Activated CD8-positive, alpha-beta T cell treated with anti-CD3 and anti-CD28 coated beads for 36 hours (primary cell): ENCODE data around the gene CCDC85A. TPM values are rescaled to one million over a fixed set of nuclear protein-coding genes. Genes with fewer than 3 reads are reported as not detected.

Experiments used
- ATAC-seq: fragments of 200-7000 bp; cut with Tn5 transposase; one replicate; pipeline ENCODE4 v1.10.0; 2021; ENCODE audit warnings: mild to moderate bottlenecking, moderate library complexity
- CTCF ChIA-PET: fragments of 350-600 bp; sonication (Branson Sonifier 250); formaldehyde crosslinking; loops from one replicate; lab custom pipeline; 2021; ENCODE audit warnings: antibody characterized with exemption; lab: Charles Lee
- POLR2A ChIA-PET: fragments of 350-600 bp; sonication (Branson Sonifier 250); formaldehyde crosslinking; loops from one replicate; lab custom pipeline; 2021; ENCODE audit warnings: antibody characterized with exemption; lab: Charles Lee
- DNase-seq: peaks from one replicate; pipeline ENCODE4 v3.0.0-alpha.2; 2020
- H3K27ac Mint-ChIP-seq: one replicate; pipeline ENCODE4 v1.8.0; 2021; ENCODE audit warnings: mild to moderate bottlenecking, mixed read lengths
- H3K27me3 Mint-ChIP-seq: one replicate; pipeline ENCODE4 v1.8.0; 2021; ENCODE audit warnings: mixed read lengths
- H3K36me3 Mint-ChIP-seq: one replicate; pipeline ENCODE4 v1.8.0; 2021; ENCODE audit warnings: low read depth, mixed read lengths
- H3K4me1 Mint-ChIP-seq: one replicate; pipeline ENCODE4 v1.8.0; 2021; ENCODE audit warnings: low read depth, mixed read lengths
- H3K4me3 Mint-ChIP-seq: one replicate; pipeline ENCODE4 v1.8.0; 2021; ENCODE audit warnings: mild to moderate bottlenecking, moderate library complexity, mixed read lengths
- H3K9me3 Mint-ChIP-seq: one replicate; pipeline ENCODE4 v1.8.0; 2021; ENCODE audit warnings: mixed read lengths
- intact Hi-C: fragments of 100-400 bp; cut with micrococcal nuclease; formaldehyde crosslinking; loops from one replicate; pipeline ENCODE4 v1.10.0; 2022
- total RNA-seq, 2 experiments: library from RNA; stranded (reverse); gene quantifications; one replicate each; pipeline ENCODE4 v1.2.3, GENCODE V29; 2021
- TF ChIP-seq, protein P1 (sequence below): fragments of 200-600 bp; IDR thresholded peaks from one replicate; pipeline ENCODE4 v1.8.0; 2022; ENCODE audit warnings: antibody characterized with exemption, mild to moderate bottlenecking

Gene CCDC85A
- total RNA-seq, 2 experiments from 2014 or later, result not detected

DNA sequence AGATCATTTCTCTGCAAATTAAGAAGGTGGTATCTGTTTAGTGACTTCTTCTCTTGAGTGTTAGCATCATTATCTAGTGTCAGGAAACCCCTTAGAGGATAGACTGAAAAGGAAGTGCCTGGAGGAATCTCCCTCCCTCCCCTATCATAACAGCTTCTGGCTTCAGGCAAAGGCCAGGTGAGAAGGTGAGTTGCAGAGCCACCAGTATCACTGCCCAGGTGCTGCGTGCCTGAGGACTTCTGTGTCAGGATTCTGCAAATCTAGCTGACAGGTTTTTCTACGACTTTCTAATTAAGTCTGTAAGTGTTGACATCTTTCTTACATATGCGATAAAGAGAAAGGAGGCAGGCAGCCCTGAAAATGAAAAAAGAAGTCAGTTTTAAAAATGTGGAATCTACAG lies 111.9 kb downstream of the CCDC85A start:
- H3K4me1 Mint-ChIP-seq, result no peaks in the 10 kb centered on the region
- POLR2A ChIA-PET, result no interaction called here
- TF ChIP-seq, protein P1, sequence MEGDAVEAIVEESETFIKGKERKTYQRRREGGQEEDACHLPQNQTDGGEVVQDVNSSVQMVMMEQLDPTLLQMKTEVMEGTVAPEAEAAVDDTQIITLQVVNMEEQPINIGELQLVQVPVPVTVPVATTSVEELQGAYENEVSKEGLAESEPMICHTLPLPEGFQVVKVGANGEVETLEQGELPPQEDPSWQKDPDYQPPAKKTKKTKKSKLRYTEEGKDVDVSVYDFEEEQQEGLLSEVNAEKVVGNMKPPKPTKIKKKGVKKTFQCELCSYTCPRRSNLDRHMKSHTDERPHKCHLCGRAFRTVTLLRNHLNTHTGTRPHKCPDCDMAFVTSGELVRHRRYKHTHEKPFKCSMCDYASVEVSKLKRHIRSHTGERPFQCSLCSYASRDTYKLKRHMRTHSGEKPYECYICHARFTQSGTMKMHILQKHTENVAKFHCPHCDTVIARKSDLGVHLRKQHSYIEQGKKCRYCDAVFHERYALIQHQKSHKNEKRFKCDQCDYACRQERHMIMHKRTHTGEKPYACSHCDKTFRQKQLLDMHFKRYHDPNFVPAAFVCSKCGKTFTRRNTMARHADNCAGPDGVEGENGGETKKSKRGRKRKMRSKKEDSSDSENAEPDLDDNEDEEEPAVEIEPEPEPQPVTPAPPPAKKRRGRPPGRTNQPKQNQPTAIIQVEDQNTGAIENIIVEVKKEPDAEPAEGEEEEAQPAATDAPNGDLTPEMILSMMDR, result no peak
- ATAC-seq, result no peak
- H3K36me3 Mint-ChIP-seq, result no peaks in the 10 kb centered on the region
- CTCF ChIA-PET, result no interaction called here
- intact Hi-C loops, result no loop called here
- DNase-seq, result no peak
- no peaks in the 10 kb centered on the region for H3K9me3 Mint-ChIP-seq
- H3K4me3 Mint-ChIP-seq, result no peak overlapping the region
- H3K27ac Mint-ChIP-seq, result no peak overlapping the region
- no peaks in the 10 kb centered on the region for H3K27me3 Mint-ChIP-seq

DNA sequence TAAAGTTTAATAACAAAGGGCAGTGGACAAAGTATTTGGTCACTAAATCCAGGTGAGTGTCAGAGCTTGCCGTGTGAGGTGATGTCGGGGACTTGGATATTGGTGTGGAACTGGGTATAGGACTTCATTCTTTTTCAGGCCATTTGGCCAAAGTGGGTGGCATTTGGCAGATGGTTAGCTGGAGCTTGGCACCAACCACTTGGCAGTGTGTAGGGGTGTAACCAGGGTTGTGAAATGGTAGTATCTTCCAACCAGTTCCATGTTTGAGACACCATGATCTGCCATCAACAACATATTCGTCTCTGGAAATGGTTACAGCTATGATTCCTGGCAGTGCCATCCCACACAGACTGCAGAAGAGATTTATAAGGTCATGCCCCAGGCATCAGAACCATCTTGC lies 113.9 kb downstream of the CCDC85A start:
- no peaks in the 10 kb centered on the region for H3K9me3 Mint-ChIP-seq
- ATAC-seq (no peak), DNase-seq (no peak)
- intact Hi-C loops, result no loop called here
- no peak overlapping the region for H3K27ac Mint-ChIP-seq
- no peaks in the 10 kb centered on the region for H3K4me1 Mint-ChIP-seq
- H3K36me3 Mint-ChIP-seq, result no peaks in the 10 kb centered on the region
- ChIA-PET CTCF (no interaction called here), POLR2A (no interaction called here)
- H3K4me3 Mint-ChIP-seq, result no peak overlapping the region
- no peaks in the 10 kb centered on the region for H3K27me3 Mint-ChIP-seq
- TF ChIP-seq, protein P1, result no peak

DNA sequence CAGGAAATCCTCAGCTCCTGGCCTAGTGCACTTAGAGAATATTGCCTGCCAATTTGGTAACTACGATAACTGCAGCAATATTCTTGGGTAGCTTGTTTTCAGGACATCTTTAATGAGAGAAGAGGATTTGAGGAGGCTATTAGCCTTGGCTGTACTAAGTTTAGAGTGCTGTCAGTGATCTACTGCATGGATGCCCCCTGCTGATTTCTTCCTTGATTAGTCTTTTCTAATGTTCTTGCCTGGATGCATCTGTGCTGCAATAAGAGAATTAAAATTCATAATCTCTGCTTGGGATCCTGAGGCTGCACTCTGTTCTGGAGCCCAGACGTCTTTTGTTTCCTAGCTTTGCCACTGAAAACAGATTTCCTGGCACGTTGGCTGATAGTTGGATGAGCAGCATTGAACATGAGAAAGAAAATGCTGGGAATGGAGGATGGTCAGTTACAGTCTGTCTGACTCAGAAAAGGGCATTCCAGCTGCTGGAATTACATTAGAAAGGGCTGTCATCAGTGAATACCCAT lies 115.4 kb downstream of the CCDC85A start:
- DNase-seq (no peak), ATAC-seq (no peak)
- H3K4me1 Mint-ChIP-seq, result no peaks in the 10 kb centered on the region
- H3K27me3 Mint-ChIP-seq, result no peaks in the 10 kb centered on the region
- H3K27ac Mint-ChIP-seq, result no peak overlapping the region
- ChIA-PET POLR2A (no interaction called here), CTCF (interaction anchor here (0.8 kb wide), 1 partner anchor 9 kb away, joined by 3 read pairs; no protein-coding TSS in a partner anchor)
- H3K9me3 Mint-ChIP-seq, result no peaks in the 10 kb centered on the region
- H3K4me3 Mint-ChIP-seq, result no peak overlapping the region
- intact Hi-C loops, result no loop called here
- no peaks in the 10 kb centered on the region for H3K36me3 Mint-ChIP-seq
- TF ChIP-seq, protein P1, result no peak

DNA sequence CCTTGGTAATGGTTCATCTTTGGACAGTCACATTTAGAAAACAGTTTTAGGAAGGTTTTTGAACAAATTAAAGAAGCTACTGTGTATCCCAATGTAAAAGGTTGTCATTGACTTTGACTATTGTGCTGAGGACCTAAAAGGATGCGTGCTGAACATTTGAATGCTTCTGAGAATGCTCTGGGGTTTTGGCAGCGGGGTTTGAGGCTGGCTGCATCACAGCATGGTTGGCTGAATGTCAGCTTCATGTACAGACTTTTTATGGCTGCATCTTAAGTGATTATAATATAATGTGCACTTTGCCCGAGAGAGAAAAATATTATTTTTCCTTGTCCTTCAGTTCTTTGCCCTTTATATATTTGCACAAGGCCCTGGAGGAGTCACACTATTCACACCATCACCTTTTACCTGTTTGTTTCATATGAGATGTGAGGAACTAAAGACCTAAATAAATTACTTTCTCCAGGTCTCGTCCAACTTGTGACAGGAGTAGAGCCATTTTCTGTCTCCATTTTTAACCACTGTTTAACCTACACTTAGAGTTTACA lies 125.9 kb downstream of the CCDC85A start:
- intact Hi-C loops, result no loop called here
- ChIA-PET POLR2A (no interaction called here), CTCF (no interaction called here)
- Mint-ChIP-seq H3K27ac (no peak overlapping the region), H3K9me3 (peaks cover 4% of the 10 kb centered on the region), H3K27me3 (no peaks in the 10 kb centered on the region), H3K4me1 (no peaks in the 10 kb centered on the region), H3K4me3 (no peak overlapping the region), H3K36me3 (no peaks in the 10 kb centered on the region)
- DNase-seq, result no peak
- TF ChIP-seq, protein P1, result no peak
- no peak for ATAC-seq

DNA sequence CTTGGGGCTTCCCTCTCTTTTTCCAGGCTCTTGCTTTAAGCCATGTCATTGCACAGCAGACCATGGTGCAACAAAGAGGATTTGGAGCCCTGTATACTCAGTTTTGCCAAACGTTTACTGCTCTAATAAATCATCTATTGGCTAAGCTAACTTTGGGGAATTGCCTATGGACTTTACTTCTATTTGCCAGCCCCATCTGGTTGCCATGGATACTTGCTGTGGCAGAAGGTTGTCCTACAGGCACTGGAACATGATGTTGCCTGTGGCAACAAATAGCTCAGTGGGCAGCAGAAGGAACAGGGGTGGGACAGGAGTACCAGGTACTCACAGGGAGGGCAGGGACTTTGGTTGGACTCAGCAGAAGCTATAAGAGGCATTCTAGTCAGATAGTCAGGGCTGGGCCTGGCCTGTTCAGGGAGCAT lies 129.7 kb downstream of the CCDC85A start:
- ChIA-PET CTCF (no interaction called here), POLR2A (no interaction called here)
- Mint-ChIP-seq H3K4me3 (no peak overlapping the region), H3K27me3 (no peaks in the 10 kb centered on the region), H3K4me1 (no peaks in the 10 kb centered on the region), H3K27ac (no peak overlapping the region), H3K9me3 (peaks cover 2% of the 10 kb centered on the region), H3K36me3 (no peaks in the 10 kb centered on the region)
- TF ChIP-seq, protein P1, result no peak
- ATAC-seq (no peak), DNase-seq (no peak)
- intact Hi-C loops, result no loop called here
